Activated CD8-positive, alpha-beta memory T cell treated with anti-CD3 and anti-CD28 coated beads, Interleukin-2, amount 10 ng/mL, durations not matched to agents 7 days and 5 days (primary cell): ENCODE measurements around the gene TTC17. TPM values are rescaled to one million over a fixed set of nuclear protein-coding genes. Genes with fewer than 3 reads are reported as not detected.
A peak's percentile ranks its signal among the peaks of the same experiment; 100 is the strongest.
"Not testable (repeated sequence)": the region's sequence is repeated elsewhere in the genome, so short reads cannot be mapped to it uniquely, and the experiment has no call there.

Experiments used
- ATAC-seq: fragments of 150-1000 bp; cut with Tn5 transposase; one replicate; pipeline ENCODE4 v1.10.0; 2021; ENCODE audit warnings: moderate library complexity
- CTCF ChIA-PET: fragments of 350-600 bp; sonication (Branson Sonifier 250); formaldehyde crosslinking; loops from one replicate; lab custom pipeline; 2021; ENCODE audit warnings: antibody characterized with exemption; lab: Charles Lee
- DNase-seq: peaks from one replicate; pipeline ENCODE4 v3.0.0-alpha.2; 2020
- H3K27ac Mint-ChIP-seq: one replicate; pipeline ENCODE4 v1.8.0; 2021; ENCODE audit warnings: mild to moderate bottlenecking, mixed read lengths
- H3K27me3 Mint-ChIP-seq: one replicate; pipeline ENCODE4 v1.8.0; 2021; ENCODE audit warnings: mixed read lengths
- H3K36me3 Mint-ChIP-seq: one replicate; pipeline ENCODE4 v1.8.0; 2021; ENCODE audit warnings: mild to moderate bottlenecking, mixed read lengths
- H3K4me1 Mint-ChIP-seq: one replicate; pipeline ENCODE4 v1.8.0; 2021; ENCODE audit warnings: mixed read lengths
- H3K4me3 Mint-ChIP-seq: one replicate; pipeline ENCODE4 v1.8.0; 2021; ENCODE audit warnings: mild to moderate bottlenecking, moderate library complexity, mixed read lengths
- H3K9me3 Mint-ChIP-seq: one replicate; pipeline ENCODE4 v1.8.0; 2022; ENCODE audit warnings: low read depth, mixed read lengths
- total RNA-seq, 2 experiments: library from RNA; stranded (reverse); gene quantifications; one replicate each; pipeline ENCODE4 v1.2.3, GENCODE V29; 2021

The TTC17 gene, protein sequence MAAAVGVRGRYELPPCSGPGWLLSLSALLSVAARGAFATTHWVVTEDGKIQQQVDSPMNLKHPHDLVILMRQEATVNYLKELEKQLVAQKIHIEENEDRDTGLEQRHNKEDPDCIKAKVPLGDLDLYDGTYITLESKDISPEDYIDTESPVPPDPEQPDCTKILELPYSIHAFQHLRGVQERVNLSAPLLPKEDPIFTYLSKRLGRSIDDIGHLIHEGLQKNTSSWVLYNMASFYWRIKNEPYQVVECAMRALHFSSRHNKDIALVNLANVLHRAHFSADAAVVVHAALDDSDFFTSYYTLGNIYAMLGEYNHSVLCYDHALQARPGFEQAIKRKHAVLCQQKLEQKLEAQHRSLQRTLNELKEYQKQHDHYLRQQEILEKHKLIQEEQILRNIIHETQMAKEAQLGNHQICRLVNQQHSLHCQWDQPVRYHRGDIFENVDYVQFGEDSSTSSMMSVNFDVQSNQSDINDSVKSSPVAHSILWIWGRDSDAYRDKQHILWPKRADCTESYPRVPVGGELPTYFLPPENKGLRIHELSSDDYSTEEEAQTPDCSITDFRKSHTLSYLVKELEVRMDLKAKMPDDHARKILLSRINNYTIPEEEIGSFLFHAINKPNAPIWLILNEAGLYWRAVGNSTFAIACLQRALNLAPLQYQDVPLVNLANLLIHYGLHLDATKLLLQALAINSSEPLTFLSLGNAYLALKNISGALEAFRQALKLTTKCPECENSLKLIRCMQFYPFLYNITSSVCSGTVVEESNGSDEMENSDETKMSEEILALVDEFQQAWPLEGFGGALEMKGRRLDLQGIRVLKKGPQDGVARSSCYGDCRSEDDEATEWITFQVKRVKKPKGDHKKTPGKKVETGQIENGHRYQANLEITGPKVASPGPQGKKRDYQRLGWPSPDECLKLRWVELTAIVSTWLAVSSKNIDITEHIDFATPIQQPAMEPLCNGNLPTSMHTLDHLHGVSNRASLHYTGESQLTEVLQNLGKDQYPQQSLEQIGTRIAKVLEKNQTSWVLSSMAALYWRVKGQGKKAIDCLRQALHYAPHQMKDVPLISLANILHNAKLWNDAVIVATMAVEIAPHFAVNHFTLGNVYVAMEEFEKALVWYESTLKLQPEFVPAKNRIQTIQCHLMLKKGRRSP
- 10 to 100 TPM; 55.7 to 91.9 TPM for total RNA-seq

GRCh38 chr11:43358801-43359421 is at the start of gene TTC17:
TTC17 (plus strand) TSS chr11:43358920; CDS start chr11:43358955, 35 bp downstream.
- CTCF ChIA-PET, result interaction anchor here (1.0 to 3.6 kb wide), 8 partner anchors 34 to 60 kb away, joined by 3 to 24 read pairs (median 5); partner anchors contain the start of gene API5
- DNase-seq (peak; percentile 97), ATAC-seq (peak; percentile 95)
- H3K27ac Mint-ChIP-seq, result peak within 1 kb of the TSS; percentile 96
- peaks cover 47% of the 10 kb centered on the region for H3K4me1 Mint-ChIP-seq
- no peaks in the 10 kb centered on the region for H3K27me3 Mint-ChIP-seq
- peak within 1 kb of the TSS; percentile 88 for H3K4me3 Mint-ChIP-seq
- no peaks in the 10 kb centered on the region for H3K9me3 Mint-ChIP-seq
- H3K36me3 Mint-ChIP-seq, result peaks cover 13% of the 10 kb centered on the region

DNA sequence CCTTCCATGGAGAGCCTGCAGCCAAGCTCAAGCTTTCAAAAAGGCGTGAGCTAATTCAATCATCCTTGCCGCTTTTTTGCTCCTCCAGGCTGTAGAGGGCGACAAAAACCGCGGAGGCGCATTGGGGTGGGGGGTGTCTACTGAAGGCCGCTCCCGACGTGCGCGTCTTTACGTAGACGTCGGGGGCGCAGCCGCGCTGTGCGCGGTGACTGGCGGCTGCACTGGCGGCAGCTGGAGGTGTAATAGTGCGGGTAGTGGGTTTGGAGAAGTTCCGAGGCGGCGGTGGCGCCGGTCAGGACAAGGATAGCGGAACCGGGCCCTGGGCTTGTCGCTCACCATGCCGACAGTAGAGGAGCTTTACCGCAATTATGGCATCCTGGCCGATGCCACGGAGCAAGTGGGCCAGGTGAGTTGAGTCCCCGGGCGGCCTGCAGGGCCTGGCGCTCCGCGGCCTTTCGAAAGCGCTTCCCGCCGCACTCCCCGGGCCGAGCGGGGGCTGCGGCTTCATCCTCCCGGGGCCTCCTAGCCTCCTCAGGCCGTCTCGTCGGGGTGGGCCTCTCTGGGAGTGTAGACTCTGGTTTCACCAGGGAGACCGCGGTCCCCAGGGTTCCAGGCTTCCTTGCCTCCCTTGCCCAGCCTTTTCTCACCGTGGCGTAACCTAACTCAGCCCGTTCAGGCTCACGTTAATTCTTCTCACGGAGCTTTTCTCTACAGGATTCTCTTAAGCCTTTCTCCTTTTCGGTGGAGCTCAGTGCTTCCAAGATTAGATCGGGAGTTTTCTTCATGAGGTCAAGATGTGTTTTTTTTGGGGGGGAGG is 46.7 kb upstream of the TTC17 start, which contains the start of gene API5:
Gene API5, plus strand, starts transcription at position 206 of the 817 bp plus-strand sequence. Its CDS starts 132 bp downstream, at position 338.
- Mint-ChIP-seq H3K27me3 (no peaks in the 10 kb centered on the region), H3K9me3 (no peaks in the 10 kb centered on the region), H3K4me1 (peaks cover 47% of the 10 kb centered on the region), H3K27ac (peak within 1 kb of the TSS; percentile 96), H3K4me3 (peak within 1 kb of the TSS; percentile 99), H3K36me3 (no peaks in the 10 kb centered on the region)
- ATAC-seq (peak; percentile 94), DNase-seq (peak; percentile 96)
- CTCF ChIA-PET, result interaction anchor here (0.8 to 3.2 kb wide), 16 partner anchors 10 to 569 kb away, joined by 3 to 67 read pairs (median 4); partner anchors contain the start of gene TTC17

GRCh38 chr11:43315966-43316365 is 42.8 kb upstream of the TTC17 start:
- Mint-ChIP-seq H3K27me3 (no peaks in the 10 kb centered on the region), H3K9me3 (no peaks in the 10 kb centered on the region), H3K36me3 (peaks cover 10% of the 10 kb centered on the region), H3K4me3 (no peak overlapping the region), H3K27ac (no peak overlapping the region), H3K4me1 (peaks cover 59% of the 10 kb centered on the region)
- CTCF ChIA-PET, result no interaction called here
- DNase-seq (no peak), ATAC-seq (no peak)

GRCh38 chr11:43316451-43316850 is 42.3 kb upstream of the TTC17 start:
- peak; percentile 77 for DNase-seq
- H3K9me3 Mint-ChIP-seq, result no peaks in the 10 kb centered on the region

GRCh38 chr11:43327987-43328386 is 30.7 kb upstream of the TTC17 start:
- peaks cover 2% of the 10 kb centered on the region for H3K4me1 Mint-ChIP-seq
- no peak for DNase-seq
- H3K4me3 Mint-ChIP-seq, result no peak overlapping the region
- H3K27me3 Mint-ChIP-seq, result no peaks in the 10 kb centered on the region
- no peak overlapping the region for H3K27ac Mint-ChIP-seq
- ATAC-seq, result no peak
- CTCF ChIA-PET, result interaction anchor here (2.2 kb wide), 1 partner anchor 16 kb away, joined by 6 read pairs; the partner anchor contains the start of gene API5
- peaks cover 53% of the 10 kb centered on the region for H3K36me3 Mint-ChIP-seq
- H3K9me3 Mint-ChIP-seq, result no peaks in the 10 kb centered on the region

More at GRCh38 chr11:43316451-43316850, 42.3 kb upstream of the TTC17 start:
- H3K27me3 Mint-ChIP-seq, result no peaks in the 10 kb centered on the region
- CTCF ChIA-PET, result interaction anchor here (0.9 to 1.1 kb wide), 2 partner anchors 22 to 103 kb away, joined by 3 to 5 read pairs; no protein-coding TSS in a partner anchor
- H3K36me3 Mint-ChIP-seq, result peaks cover 12% of the 10 kb centered on the region
- H3K27ac Mint-ChIP-seq, result peak overlapping the region; percentile 71
- ATAC-seq, result peak; percentile 14
- peaks cover 58% of the 10 kb centered on the region for H3K4me1 Mint-ChIP-seq
- H3K4me3 Mint-ChIP-seq, result no peak overlapping the region

DNA sequence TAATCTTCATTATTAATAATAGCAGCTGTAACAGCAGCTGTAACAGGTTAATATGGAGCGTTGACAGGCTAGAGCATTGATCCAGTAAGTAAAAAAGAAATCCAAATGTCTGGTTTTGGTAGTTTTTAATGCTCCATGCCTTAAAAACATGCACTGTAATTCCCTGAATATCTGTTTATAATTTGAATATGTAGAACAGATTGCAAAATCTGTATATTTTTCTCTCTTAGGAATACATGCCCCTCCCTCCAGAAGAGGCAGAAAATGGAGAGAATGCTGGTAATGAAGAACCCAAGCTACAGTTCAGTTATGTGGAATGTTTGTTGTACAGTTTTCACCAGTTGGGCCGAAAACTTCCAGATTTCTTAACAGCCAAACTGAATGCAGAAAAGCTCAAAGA is 30.2 kb upstream of the TTC17 start:
- Mint-ChIP-seq H3K4me1 (peaks cover 2% of the 10 kb centered on the region), H3K4me3 (no peak overlapping the region), H3K9me3 (no peaks in the 10 kb centered on the region), H3K27me3 (no peaks in the 10 kb centered on the region), H3K36me3 (peaks cover 50% of the 10 kb centered on the region), H3K27ac (no peak overlapping the region)
- ATAC-seq (no peak), DNase-seq (no peak)
- CTCF ChIA-PET, result interaction anchor here (1.4 to 2.2 kb wide), 2 partner anchors 11 to 17 kb away, joined by 3 to 6 read pairs; partner anchors contain the start of gene API5

DNA sequence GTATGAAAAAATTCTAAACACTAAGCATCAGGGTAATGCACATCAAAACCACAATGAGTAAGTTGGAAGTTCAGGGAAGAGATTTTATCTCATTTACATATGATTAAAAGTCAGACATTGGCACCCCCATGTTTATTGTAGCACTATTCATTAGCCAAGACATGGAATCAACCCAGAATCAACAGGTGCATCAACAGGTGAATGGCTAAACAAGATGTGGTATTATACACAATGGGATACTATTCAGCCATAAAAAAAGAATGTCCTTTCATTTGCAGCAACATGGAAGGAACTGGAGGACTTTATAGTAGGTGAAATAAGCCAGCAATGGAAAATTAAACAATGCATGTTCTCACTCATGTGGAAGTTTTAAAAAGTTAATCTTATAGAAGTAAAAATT is 17.6 kb upstream of the TTC17 start:
- no peak for ATAC-seq

GRCh38 chr11:43351426-43351825 is 7.3 kb upstream of the TTC17 start:
- CTCF ChIA-PET, DNase-seq, H3K27ac Mint-ChIP-seq, ATAC-seq, H3K36me3 Mint-ChIP-seq, H3K9me3 Mint-ChIP-seq, H3K4me1 Mint-ChIP-seq, H3K27me3 Mint-ChIP-seq, H3K4me3 Mint-ChIP-seq: not testable (repeated sequence)

More for the DNA sequence above, 17.6 kb upstream of the TTC17 start:
- DNase-seq, result no peak
- no peaks in the 10 kb centered on the region for H3K9me3 Mint-ChIP-seq
- H3K36me3 Mint-ChIP-seq, result peaks cover 36% of the 10 kb centered on the region
- H3K4me3 Mint-ChIP-seq, result no peak overlapping the region
- no peaks in the 10 kb centered on the region for H3K4me1 Mint-ChIP-seq
- H3K27me3 Mint-ChIP-seq, result no peaks in the 10 kb centered on the region
- no peak overlapping the region for H3K27ac Mint-ChIP-seq
- CTCF ChIA-PET, result no interaction called here

- DNase-seq, result no peak
- no peaks in the 10 kb centered on the region for H3K27me3 Mint-ChIP-seq
- H3K4me1 Mint-ChIP-seq, result peaks cover 16% of the 10 kb centered on the region
- no peak overlapping the region for H3K27ac Mint-ChIP-seq
- no peak overlapping the region for H3K4me3 Mint-ChIP-seq
- CTCF ChIA-PET, result no interaction called here
- H3K36me3 Mint-ChIP-seq, result peaks cover 6% of the 10 kb centered on the region
- H3K9me3 Mint-ChIP-seq, result no peaks in the 10 kb centered on the region
- ATAC-seq, result no peak
These were observed 4.4 kb upstream of the TTC17 start for GRCh38 chr11:43354311-43354710.

GRCh38 chr11:43356336-43356735 is 2.4 kb upstream of the TTC17 start:
- DNase-seq (no peak), ATAC-seq (no peak)
- peaks cover 28% of the 10 kb centered on the region for H3K4me1 Mint-ChIP-seq
- no peak overlapping the region for H3K4me3 Mint-ChIP-seq
- H3K36me3 Mint-ChIP-seq, result peaks cover 6% of the 10 kb centered on the region
- H3K9me3 Mint-ChIP-seq, result no peaks in the 10 kb centered on the region
- H3K27ac Mint-ChIP-seq, result no peak overlapping the region
- CTCF ChIA-PET, result interaction anchor here (1.1 to 2.0 kb wide), 2 partner anchors 44 to 63 kb away, joined by 5 to 6 read pairs; partner anchors contain the start of gene API5
- no peaks in the 10 kb centered on the region for H3K27me3 Mint-ChIP-seq

- ATAC-seq, result no peak
- Mint-ChIP-seq H3K27ac (peak overlapping the region; percentile 96), H3K27me3 (no peaks in the 10 kb centered on the region), H3K4me1 (peaks cover 42% of the 10 kb centered on the region), H3K9me3 (no peaks in the 10 kb centered on the region), H3K36me3 (peaks cover 8% of the 10 kb centered on the region), H3K4me3 (peak overlapping the region; percentile 88)
- CTCF ChIA-PET, result interaction anchor here (1.1 to 3.6 kb wide), 7 partner anchors 10 to 60 kb away, joined by 3 to 24 read pairs (median 5); partner anchors contain the start of gene API5
- DNase-seq, result no peak
These were observed 380 bp upstream of the TTC17 start for GRCh38 chr11:43358279-43358800.
